ENCODE measurements around the gene LAMTOR5.

The LAMTOR5 gene

GRCh38 chr1:110407260-110408210 is at the start of gene LAMTOR5:
Gene LAMTOR5, minus strand, starts transcription at chr1:110407694. Its CDS starts 74 bp downstream, at chr1:110407620.
- DNase-seq (ENCODE audit: low spot score): peak; percentile 95
- no peak for TF ChIP-seq CTCF (IDR thresholded peaks at IDR 0.05)
- peak within 1 kb of the TSS; percentile 99 for H3K4me3 ChIP-seq
- peak within 1 kb of the TSS; percentile 82 to 98 for H3K27ac ChIP-seq

DNA sequence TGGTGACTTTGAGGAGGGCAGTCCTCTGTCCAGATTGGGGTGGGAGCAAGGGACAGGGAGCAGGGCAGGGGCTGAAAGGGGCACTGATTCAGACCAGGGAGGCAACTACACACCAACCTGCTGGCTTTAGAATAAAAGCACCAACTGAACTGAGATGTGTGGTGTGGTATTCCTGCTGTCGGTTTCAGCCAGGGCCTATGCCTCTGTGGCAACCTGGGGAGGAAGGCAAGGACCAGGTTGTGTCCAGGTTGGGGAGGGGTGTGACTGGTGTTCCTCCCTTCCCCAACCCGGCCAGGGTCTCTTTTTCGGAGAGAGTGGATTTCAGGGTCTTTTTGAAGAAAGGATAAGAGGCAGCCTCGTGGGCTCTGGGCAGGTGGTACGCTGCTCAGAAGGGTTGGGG is 49.7 kb upstream of the LAMTOR5 start:
- no peak overlapping the region for H3K4me3 ChIP-seq
- DNase-seq (ENCODE audit: low spot score): no peak
- TF ChIP-seq CTCF (IDR thresholded peaks at IDR 0.05): no peak
- H3K27ac ChIP-seq: no peak overlapping the region

DNA sequence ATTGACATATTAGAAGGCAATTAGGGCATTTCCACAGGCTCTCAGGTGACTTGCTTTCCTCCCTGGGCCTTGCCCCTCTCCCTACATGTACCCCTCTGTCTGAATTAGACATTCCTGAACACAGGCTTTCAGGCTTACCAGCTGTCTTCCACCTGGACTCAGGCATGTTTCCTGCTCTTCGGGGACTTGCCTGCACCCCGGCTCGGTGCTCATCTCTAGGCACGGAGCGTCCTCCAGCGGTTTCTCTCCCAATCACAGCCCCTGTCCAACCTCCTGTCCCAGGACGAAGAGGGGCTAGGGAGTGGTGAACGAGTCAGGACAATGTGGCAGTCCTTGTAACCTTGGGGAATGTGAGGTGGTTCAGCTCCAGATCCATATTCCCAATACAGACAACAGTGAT is 47.7 kb upstream of the LAMTOR5 start:
- DNase-seq (ENCODE audit: low spot score): no peak
- no peak for TF ChIP-seq CTCF (IDR thresholded peaks at IDR 0.05)
- Histone ChIP-seq H3K27ac (no peak overlapping the region), H3K4me3 (no peak overlapping the region)

- Histone ChIP-seq H3K4me3 (no peak overlapping the region), H3K27ac (no peak overlapping the region)
- no peak for TF ChIP-seq CTCF (IDR thresholded peaks at IDR 0.05)
- no peak for DNase-seq (ENCODE audit: low spot score)
Observed at GRCh38 chr1:110454328-110454727, 46.8 kb upstream of the LAMTOR5 start.

DNA sequence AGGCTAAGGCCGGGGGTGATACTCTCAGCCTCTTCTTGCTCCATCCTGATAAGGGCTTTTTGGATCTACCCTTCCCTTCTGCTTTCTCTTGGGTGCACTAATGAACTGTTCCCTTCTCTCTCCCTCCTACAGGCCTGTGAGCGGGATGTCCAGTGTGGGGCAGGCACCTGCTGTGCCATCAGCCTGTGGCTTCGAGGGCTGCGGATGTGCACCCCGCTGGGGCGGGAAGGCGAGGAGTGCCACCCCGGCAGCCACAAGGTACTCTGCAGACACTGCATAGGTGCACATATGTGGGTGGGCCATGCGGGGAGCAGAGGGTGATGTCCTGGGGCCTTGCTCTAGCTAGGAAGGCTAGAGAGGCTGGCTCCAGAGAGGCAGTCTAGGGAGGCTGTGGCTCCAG is 46.3 kb upstream of the LAMTOR5 start:
- DNase-seq (ENCODE audit: low spot score): no peak
- H3K27ac ChIP-seq: no peak overlapping the region
- TF ChIP-seq CTCF (IDR thresholded peaks at IDR 0.05): no peak
- H3K4me3 ChIP-seq: no peak overlapping the region

DNA sequence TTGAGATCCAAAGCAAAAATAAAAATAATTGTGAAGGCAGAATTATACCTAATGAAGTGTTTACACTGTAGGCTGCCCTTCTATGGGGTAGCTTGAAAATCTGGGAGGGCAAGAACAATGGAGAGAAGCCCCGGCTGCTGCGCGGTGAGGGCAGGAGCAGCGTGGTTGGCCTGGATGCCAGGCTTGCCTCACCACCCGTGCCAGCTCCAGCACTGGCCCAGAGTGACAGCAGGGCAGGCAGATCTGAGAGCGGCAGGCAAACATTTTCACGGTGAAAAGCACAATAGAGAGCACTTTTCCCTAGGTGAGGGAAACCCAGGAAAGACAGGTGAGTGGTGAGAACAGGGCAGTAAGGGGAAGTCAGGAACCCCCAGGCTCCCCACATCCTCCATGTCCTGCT is 44.8 kb upstream of the LAMTOR5 start:
- no peak for TF ChIP-seq CTCF (IDR thresholded peaks at IDR 0.05)
- Histone ChIP-seq H3K4me3 (no peak overlapping the region), H3K27ac (no peak overlapping the region)
- no peak for DNase-seq (ENCODE audit: low spot score)

- no peak within 1 kb of the TSS for H3K4me3 ChIP-seq
- no peak for TF ChIP-seq CTCF (IDR thresholded peaks at IDR 0.05)
- DNase-seq (ENCODE audit: low spot score): no peak
- no peak within 1 kb of the TSS for H3K27ac ChIP-seq
Observed at GRCh38 chr1:110450929-110451328, 43.4 kb upstream of the LAMTOR5 start, which contains the start of gene PROK1. Gene PROK1, plus strand, starts transcription at chr1:110451149. Its CDS starts 68 bp downstream, at chr1:110451217.

All from coronary artery (tissue), 2 donors.